Astrocyte of the cerebellum (primary cell): ENCODE measurements around the gene ASTN2.

ENCODE experiments used
- DNase-seq: peaks from one replicate; pipeline ENCODE4 v3.0.0-alpha.2; 2011; ENCODE audit warnings: low read depth
- H3K4me3 ChIP-seq: 2 replicates; pipeline ENCODE4 v1.5.1; 2011; ENCODE audit warnings: mild to moderate bottlenecking, low read depth, low read length, moderate library complexity
- in situ Hi-C: cut with HindIII; loops from 2 replicates; pipeline ENCODE4 v1.10.0; 2017; ENCODE audit warnings: low sequenced_read_pairs
- TF ChIP-seq, protein P1 (sequence below): IDR thresholded peaks from 2 replicates; pipeline ENCODE4 v1.5.1; 2012; ENCODE audit warnings: low read length, low read depth, moderate library complexity, mild to moderate bottlenecking; ENCODE audit errors: missing control alignments

The ASTN2 gene

DNA sequence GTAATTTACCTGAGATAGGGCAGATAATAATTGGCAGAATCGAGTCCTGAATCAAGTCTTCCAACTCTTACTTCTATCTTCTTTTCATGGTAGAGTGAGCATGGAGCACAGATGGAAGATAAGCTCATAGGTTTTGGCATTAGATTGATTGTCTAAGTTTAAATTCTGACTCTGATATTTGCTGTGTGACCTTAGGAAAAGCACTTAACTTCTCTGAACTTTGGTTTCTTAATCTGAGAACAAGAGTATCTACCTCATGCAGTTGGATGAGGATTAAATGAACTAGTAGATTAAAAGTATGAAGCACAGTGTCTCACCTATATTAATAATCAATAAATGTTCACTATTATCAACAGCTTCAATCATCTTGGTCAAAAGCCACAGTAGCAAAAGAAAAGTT lies 9.4 kb upstream of the ASTN2 start:
- DNase-seq, result no peak
- TF ChIP-seq, protein P1, sequence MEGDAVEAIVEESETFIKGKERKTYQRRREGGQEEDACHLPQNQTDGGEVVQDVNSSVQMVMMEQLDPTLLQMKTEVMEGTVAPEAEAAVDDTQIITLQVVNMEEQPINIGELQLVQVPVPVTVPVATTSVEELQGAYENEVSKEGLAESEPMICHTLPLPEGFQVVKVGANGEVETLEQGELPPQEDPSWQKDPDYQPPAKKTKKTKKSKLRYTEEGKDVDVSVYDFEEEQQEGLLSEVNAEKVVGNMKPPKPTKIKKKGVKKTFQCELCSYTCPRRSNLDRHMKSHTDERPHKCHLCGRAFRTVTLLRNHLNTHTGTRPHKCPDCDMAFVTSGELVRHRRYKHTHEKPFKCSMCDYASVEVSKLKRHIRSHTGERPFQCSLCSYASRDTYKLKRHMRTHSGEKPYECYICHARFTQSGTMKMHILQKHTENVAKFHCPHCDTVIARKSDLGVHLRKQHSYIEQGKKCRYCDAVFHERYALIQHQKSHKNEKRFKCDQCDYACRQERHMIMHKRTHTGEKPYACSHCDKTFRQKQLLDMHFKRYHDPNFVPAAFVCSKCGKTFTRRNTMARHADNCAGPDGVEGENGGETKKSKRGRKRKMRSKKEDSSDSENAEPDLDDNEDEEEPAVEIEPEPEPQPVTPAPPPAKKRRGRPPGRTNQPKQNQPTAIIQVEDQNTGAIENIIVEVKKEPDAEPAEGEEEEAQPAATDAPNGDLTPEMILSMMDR, result no peak
- H3K4me3 ChIP-seq, result no peak overlapping the region
- in situ Hi-C loops, result no loop called here

DNA sequence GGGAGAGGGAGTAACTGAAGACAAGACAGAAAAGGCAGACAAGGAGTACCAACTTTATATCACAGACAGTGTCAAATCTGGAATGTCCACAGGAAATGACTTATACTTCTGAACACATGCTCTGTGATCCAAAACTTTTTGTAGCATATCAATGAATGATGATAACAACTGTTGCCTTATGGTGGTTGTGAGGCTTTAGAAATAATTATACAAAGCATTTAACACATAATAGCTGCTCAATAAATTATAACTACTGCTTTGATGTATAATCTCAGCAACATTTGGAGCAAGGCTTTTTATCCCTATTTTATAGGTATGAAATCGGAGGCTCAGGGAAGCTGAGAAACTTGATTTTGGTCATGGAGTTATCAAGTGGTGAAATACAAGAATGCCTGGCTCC lies 3.3 kb upstream of the ASTN2 start:
- no peak for DNase-seq
- H3K4me3 ChIP-seq, result no peak overlapping the region
- TF ChIP-seq, protein P1, result no peak
- in situ Hi-C loops, result no loop called here

DNA sequence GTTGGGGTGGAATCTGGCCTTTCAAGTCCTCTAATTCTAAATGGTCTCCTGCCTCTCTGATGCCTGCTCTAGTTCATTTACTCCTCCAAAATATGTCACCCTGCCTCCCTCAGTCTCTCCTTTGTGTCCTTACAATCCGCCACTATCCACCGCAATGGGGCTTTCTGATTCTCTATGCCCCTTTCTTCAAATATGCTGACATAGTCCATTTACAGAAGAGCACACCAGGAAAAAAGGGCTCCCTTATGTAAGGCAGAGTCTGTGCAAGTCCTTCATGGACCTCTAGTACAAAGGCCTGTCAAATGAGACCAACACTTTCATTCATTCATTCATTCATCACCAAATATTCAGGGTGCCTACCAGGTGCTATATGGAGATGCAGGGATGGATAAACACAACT lies 2.0 kb upstream of the ASTN2 start:
- TF ChIP-seq, protein P1, result no peak
- no peak overlapping the region for H3K4me3 ChIP-seq
- DNase-seq, result no peak
- in situ Hi-C loops, result no loop called here

DNA sequence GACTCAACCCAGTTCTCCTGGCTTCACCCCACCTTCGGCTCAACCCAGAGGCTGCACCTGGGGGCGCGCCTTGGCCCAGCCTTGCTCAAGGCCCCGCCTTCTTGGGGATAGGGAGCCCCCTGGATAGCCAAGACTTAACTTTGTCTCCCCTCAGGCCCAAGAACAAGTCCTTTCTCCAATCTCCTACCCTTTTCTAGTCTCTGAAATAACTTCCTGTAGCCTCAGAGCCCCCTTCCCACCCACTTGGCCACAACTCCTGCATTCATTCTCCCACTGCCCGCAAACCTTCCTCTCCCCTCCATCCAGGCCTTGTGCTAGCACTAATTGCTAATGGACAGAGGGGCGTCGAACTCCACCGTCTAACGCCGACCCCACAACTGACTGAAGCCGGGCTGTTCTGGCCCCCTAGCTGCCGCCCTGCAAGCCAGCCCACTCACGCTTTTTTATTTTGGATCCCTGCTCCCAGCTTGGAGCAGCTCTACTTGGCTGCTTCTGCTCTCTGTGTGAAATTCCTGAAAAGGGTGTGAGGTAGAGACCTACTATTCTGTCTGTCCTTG lies 579 bp upstream of the ASTN2 start:
- peak overlapping the region; percentile 40 for H3K4me3 ChIP-seq
- in situ Hi-C loops, result no loop called here
- no peak for DNase-seq
- TF ChIP-seq, protein P1, result no peak

DNA sequence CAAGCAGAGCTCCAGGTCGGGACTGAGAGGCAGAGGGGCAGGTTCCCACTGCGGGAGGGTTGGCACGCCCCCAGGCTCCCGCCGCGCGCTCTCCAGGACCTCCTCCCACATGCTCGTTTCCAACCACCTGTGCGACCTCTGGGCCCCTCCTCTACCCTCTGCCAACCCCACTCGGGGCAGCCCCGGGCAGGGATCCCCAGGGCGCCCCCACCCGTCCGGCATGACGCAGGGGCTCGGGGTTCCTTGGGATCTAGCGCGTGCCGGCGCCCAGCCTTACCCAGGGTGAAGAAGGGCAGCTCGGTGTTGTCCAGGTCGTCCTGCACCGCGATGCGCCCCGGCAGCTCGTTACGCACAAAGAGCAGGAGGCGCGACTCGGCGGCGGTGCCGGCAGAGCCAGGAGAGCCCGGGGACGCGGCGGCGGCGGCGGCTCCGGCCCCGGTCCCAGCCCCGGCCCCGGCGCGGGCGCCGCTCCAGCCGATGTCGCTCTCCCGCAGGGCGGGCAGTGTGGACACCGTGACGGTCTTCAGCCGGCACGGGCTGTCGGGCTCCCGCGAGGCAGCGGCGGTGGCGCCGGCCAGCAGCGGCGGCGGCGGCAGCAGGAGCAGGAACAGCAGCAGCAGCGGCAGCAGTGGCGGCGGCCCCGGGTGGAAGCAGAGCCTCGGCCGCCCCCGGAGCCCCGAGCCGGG lies 494 bp downstream of the ASTN2 start:
- H3K4me3 ChIP-seq, result peak overlapping the region; percentile 41
- in situ Hi-C loops, result no loop called here
- no peak for DNase-seq
- TF ChIP-seq, protein P1, result no peak

DNA sequence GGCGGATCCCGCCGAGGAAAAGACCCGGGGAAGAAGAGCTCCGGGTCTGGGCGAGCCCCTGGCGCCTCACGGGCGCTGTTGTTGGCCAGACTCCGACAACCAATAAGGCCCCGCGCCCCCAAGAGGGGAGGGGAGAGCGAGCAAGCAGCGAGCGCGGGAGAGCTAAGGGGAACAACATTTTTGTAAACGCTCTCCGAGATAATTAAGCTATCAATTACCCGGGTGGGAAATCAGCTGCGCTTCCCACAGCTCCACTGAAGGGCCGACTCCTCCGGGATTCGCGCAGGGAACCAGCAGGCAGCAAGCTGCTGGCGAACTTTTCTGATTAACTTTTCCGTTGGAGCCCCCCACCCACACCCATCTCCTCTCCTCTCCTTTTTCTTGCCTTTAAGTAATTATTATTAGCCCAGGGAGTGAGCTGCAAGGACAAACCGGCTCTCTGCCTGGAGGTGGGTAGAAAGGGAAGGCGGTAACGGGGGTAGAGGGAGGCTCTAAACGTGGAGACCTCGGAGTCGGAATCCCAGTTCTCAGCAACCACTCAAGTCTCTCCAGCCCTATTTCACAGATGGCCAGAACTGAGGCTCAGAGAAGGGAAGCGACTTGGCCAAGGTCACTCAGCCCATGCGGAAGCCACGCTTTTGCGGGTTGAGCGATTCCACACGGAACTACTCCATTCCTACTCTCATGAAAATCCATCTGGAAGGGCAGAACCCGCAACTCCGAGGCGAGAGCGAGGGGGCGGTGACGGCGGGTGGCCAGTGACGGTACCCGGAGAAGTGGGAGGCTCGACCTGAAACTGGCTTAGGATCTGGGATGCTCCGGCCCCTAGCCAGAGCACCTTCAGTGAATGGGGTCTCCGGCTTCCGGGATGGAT lies 1.3 kb downstream of the ASTN2 start:
- TF ChIP-seq, protein P1, result no peak
- in situ Hi-C loops, result no loop called here
- H3K4me3 ChIP-seq, result peak overlapping the region; percentile 41
- DNase-seq, result no peak
